Measurements from ENCODE around the gene ARMC12.

Gene ARMC12

DNA sequence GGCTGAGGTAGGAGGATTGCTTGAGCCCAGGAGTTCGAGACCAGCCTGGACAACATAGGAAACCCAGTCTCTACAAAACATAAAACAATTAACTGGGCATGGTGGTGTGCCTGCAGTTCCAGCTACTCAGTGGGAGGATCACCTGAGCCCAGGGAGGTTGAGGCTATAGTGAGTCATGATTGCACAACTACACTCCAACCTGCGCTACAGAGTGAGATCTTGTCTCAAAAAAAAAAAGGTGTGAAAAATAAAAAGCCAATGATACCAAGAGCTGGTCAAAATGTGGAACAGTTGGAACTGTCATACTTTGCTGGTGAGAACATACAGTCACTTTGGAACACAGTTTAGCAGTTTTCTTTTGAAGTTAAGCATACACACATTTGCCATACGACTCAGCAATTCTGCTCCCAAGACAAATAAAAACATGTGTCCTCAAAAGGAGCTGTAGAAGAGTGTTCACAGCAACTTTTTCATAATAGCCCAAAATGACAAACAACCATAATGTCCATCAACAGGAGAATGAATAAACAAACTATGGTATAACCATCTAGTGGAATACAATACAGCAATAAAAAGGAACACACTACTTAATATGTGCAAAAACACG, 26.5 kb upstream of the ARMC12 start:
- in situ Hi-C loops (cut with MboI; ENCODE audit: low pct_unique_long_range_greater_than_20kb, low sequenced_read_pairs, unreplicated experiment), result no loop called here
- no peak for TF ChIP-seq CTCF (IDR thresholded peaks at IDR 0.05; ENCODE audit: extremely low read depth, insufficient read depth, missing control alignments)
- no peak for DNase-seq (ENCODE audit: low spot score)

DNA sequence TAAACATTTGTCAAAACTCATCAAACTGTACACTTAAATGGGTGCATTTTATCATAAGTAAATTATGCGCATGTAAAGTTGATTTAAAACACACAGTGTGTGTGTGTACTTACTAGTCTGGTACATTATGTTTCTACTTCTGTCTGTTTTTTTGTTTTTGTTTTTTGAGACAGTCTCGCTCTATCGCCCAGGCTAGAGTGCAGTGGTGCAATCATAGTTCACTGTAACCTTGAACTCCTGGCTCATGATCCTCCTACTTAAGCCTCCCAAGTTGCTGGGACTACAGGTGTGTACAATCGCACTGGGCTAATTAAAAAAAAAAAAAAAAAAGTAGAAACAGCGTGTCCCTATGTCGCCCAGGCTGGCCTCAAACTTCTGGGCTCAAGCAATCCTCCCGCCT, 25.1 kb upstream of the ARMC12 start:
- in situ Hi-C loops (cut with MboI; ENCODE audit: low pct_unique_long_range_greater_than_20kb, low sequenced_read_pairs, unreplicated experiment), result no loop called here
- TF ChIP-seq CTCF (IDR thresholded peaks at IDR 0.05; ENCODE audit: extremely low read depth, insufficient read depth, missing control alignments), result no peak
- DNase-seq (ENCODE audit: low spot score), result no peak

DNA sequence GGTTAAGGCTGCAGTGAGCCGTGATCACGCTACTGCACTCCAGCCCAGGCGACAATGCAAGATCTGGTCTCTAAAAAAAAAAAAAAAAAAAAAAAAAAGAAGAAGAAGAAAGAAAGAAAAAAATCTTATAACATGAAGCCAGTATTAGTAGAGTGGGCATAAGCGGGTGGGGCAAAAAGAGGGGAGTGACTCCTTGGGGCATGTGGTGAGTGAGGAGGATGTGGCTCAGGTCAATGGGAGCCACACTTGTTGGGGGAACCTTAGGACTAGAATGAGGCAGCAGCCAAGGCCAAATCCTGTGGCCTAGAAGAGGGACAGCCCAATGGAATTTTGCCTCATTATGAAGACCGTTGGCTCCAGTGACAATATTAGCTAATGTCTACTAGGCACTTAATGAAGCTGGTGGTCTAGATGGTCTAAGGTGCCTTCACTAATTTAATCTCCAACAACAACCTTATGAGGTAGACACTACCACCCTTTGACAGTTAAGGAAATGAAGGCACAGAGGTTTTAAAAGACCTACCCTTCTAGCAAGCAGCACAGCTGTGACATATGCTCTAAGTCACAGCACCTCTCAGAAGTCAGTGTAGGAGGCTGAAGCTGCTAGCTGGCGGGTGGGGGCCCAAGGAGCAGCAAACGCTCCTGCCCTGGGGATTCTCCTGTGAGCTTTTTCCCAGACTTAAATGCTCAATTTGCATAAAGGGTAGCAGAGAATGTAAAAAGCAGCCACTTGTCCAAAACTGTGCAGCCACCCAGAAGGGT, 23.6 kb upstream of the ARMC12 start:
- TF ChIP-seq CTCF (IDR thresholded peaks at IDR 0.05; ENCODE audit: extremely low read depth, insufficient read depth, missing control alignments), result no peak
- no peak for DNase-seq (ENCODE audit: low spot score)
- in situ Hi-C loops (cut with MboI; ENCODE audit: low pct_unique_long_range_greater_than_20kb, low sequenced_read_pairs, unreplicated experiment), result no loop called here

DNA sequence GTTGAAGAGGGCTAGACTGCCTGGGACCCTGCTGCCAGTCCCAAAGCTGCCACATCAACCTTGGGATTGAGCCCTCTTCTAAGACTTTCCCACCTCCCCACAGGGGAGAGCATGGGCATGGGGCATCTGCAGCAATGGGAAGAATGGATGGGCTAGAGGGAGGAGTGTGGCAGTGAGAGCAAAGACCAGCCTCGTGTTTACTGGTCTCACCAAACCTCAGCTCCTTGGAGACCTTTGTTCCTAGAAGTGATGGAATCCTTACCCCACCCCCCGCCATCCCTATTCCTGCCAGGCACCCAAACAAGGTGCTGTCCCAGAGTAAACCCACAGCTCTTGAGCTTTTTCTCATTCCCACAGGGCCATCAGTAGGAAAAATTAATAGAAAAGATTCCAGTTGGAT, 20.0 kb upstream of the ARMC12 start:
- TF ChIP-seq CTCF (IDR thresholded peaks at IDR 0.05; ENCODE audit: extremely low read depth, insufficient read depth, missing control alignments), result no peak
- in situ Hi-C loops (cut with MboI; ENCODE audit: low pct_unique_long_range_greater_than_20kb, low sequenced_read_pairs, unreplicated experiment), result no loop called here

GRCh38 chr6:35717449-35718374, 19.1 kb upstream of the ARMC12 start:
- in situ Hi-C loops (cut with MboI; ENCODE audit: low pct_unique_long_range_greater_than_20kb, low sequenced_read_pairs, unreplicated experiment), result no loop called here
- TF ChIP-seq CTCF (IDR thresholded peaks at IDR 0.05; ENCODE audit: extremely low read depth, insufficient read depth, missing control alignments), result no peak

More for the DNA sequence above, 20.0 kb upstream of the ARMC12 start:
- no peak for DNase-seq (ENCODE audit: low spot score)

GRCh38 chr6:35718375-35718736, 18.5 kb upstream of the ARMC12 start:
- no peak for DNase-seq (ENCODE audit: low spot score)
- in situ Hi-C loops (cut with MboI; ENCODE audit: low pct_unique_long_range_greater_than_20kb, low sequenced_read_pairs, unreplicated experiment), result no loop called here
- no peak for TF ChIP-seq CTCF (IDR thresholded peaks at IDR 0.05; ENCODE audit: extremely low read depth, insufficient read depth, missing control alignments)

More at GRCh38 chr6:35717449-35718374, 19.1 kb upstream of the ARMC12 start:
- no peak for DNase-seq (ENCODE audit: low spot score)
